Astrocyte (in vitro differentiated cells and primary cell): ENCODE results near the gene ADAMTS10.

Source experiments
- CTCF ChIP-seq: IDR thresholded peaks from 2 replicates; pipeline ENCODE4 v1.5.1; 2011; ENCODE audit warnings: low read depth, mild to moderate bottlenecking, inconsistent platforms, low read length, moderate library complexity; ENCODE audit not compliant: insufficient read depth
- EZH2 ChIP-seq: IDR thresholded peaks from 2 replicates; pipeline ENCODE4 v1.6.1; 2012; ENCODE audit warnings: mild to moderate bottlenecking, low read length, inconsistent platforms; ENCODE audit not compliant: insufficient read depth

DNA sequence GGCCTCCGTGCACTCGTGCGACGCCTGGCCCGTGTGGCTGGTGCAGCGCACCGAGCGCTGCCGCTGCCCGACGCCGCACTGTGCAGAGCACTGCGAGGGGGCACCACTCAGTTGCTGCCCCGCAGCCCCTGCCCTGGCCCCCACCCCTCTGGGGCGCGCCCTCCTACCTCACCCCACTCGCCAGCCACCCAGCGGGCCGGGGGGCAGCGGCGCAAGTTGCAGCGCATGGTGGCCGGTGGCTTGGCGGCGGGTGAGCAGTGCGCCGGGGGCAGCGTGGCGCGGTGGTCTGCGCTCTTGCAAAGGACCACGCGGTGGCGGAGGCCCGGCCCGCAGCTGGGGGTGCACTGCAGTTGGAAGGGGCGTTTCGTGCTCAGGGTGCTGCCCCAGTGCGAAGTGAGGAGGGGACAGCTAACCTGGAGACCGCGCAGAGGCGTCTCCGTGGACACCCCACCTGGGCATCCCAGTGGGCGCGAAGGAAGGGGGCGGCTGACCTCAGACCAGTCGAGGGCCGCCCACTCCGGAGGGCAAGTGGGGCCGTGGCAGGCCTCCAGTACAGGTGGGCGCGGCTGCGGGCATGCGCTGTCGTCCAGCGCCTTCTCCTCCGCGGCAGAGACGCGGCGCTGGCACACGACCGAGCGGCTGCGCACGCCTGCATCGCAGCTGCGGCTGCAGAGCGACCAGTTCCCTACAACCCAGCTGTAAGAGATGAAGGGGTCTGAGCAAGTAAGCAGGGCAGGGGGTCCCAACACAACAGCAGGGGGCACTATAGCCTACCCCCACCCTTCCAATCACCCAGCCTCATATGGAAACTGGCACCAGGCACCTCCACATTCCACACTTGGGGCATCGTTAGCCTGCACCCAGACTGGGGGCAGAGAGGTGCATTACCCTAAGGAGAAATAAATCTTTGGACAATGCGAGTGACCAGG is 25.3 kb downstream of the ADAMTS10 start:
- TF ChIP-seq CTCF (no peak), EZH2 (no peak)
